Activated T-helper 2 cell treated with anti-CD3 and anti-CD28 coated beads, Interferon-gamma antibody, Interleukin-2, Interleukin-4, amounts not matched to agents 10 μg/mL and 5 μg/mL and 100 μg/mL, durations not matched to agents 14 hours and 24 hours and 36 hours (primary cell): Measurements from ENCODE around the gene WDR36. TPM values are rescaled to one million over a fixed set of nuclear protein-coding genes. Genes with fewer than 3 reads are reported as not detected.

Experiments used
- DNase-seq: peaks from one replicate; pipeline ENCODE4 v3.0.0; 2021; ENCODE audit warnings: low spot score
- H3K27ac Mint-ChIP-seq: one replicate; pipeline ENCODE4 v1.8.0; 2021; ENCODE audit warnings: mixed read lengths
- H3K27me3 Mint-ChIP-seq: one replicate; pipeline ENCODE4 v1.8.0; 2021; ENCODE audit warnings: low read depth, mixed read lengths
- H3K36me3 Mint-ChIP-seq: one replicate; pipeline ENCODE4 v1.8.0; 2021; ENCODE audit warnings: low read depth, mixed read lengths
- H3K4me1 Mint-ChIP-seq: one replicate; pipeline ENCODE4 v1.8.0; 2021; ENCODE audit warnings: low read depth, mixed read lengths
- H3K4me3 Mint-ChIP-seq: one replicate; pipeline ENCODE4 v1.8.0; 2021; ENCODE audit warnings: low read depth, mild to moderate bottlenecking, moderate library complexity, mixed read lengths
- H3K9me3 Mint-ChIP-seq: one replicate; pipeline ENCODE4 v1.8.0; 2021; ENCODE audit warnings: mixed read lengths
- intact Hi-C: fragments of 100-400 bp; cut with micrococcal nuclease; formaldehyde crosslinking; loops from one replicate; pipeline ENCODE4 v1.15.1; 2023
- total RNA-seq: library from RNA; stranded (reverse); gene quantifications from 2 replicates; pipeline ENCODE4 v1.2.3, GENCODE V29; 2022

Gene WDR36
- total RNA-seq, 1 donor from 2014 or later = 79.9 TPM

DNA sequence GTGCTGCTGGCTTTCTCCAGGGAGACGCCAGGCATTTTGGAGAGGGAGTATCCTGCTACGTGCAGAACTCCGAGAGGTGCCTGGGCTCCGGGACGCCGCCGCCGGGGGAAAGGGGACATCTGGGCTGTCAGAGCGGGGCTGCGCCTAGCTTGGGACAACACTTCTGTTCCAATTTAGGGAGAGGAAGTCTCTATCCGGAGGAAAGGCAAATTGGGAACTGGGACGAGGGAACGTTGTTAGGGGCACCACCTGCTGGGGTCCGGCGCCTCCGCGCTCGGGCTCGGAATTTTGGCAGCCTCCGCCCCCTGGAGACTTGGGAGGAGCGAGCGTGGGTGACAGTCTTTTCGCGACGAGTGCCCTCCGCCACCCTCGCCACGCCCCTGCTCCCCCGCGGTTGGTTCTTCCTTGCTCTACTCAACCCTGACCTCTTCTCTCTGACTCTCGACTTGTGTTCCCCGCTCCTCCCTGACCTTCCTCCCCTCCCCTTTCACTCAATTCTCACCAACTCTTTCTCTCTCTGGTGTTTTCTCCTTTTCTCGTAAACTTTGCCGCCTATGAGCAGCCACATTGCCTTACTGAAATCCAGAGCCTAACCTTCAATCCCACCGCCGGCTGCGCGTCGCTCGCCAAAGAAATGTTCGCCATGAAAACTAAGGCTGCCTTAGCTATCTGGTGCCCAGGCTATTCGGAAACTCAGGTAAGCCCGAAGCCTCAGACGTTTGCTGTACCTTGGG lies 19.0 kb upstream of the WDR36 start:
- Mint-ChIP-seq H3K9me3 (no peaks in the 10 kb centered on the region), H3K4me3 (peak overlapping the region; percentile 86), H3K27me3 (peaks cover 67% of the 10 kb centered on the region), H3K36me3 (no peaks in the 10 kb centered on the region), H3K27ac (no peak overlapping the region), H3K4me1 (peaks cover 33% of the 10 kb centered on the region)
- intact Hi-C loops = loop anchor here (2.0 kb wide), 1 partner anchor 20 kb away; the partner anchor contains the start of gene WDR36
- DNase-seq = peak; percentile 50

GRCh38 chr5:111074244-111074643 lies 17.9 kb upstream of the WDR36 start:
- Mint-ChIP-seq H3K9me3 (no peaks in the 10 kb centered on the region), H3K4me3 (peak overlapping the region; percentile 86), H3K27me3 (peaks cover 63% of the 10 kb centered on the region), H3K36me3 (no peaks in the 10 kb centered on the region), H3K27ac (no peak overlapping the region), H3K4me1 (peaks cover 33% of the 10 kb centered on the region)
- intact Hi-C loops = no loop called here
- DNase-seq = no peak

GRCh38 chr5:111075520-111075919 lies 16.6 kb upstream of the WDR36 start:
- no peaks in the 10 kb centered on the region for H3K36me3 Mint-ChIP-seq
- H3K4me1 Mint-ChIP-seq = peaks cover 32% of the 10 kb centered on the region
- no peak overlapping the region for H3K4me3 Mint-ChIP-seq
- no peak overlapping the region for H3K27ac Mint-ChIP-seq
- H3K9me3 Mint-ChIP-seq = no peaks in the 10 kb centered on the region
- no peak for DNase-seq
- peaks cover 58% of the 10 kb centered on the region for H3K27me3 Mint-ChIP-seq
- intact Hi-C loops = no loop called here

DNA sequence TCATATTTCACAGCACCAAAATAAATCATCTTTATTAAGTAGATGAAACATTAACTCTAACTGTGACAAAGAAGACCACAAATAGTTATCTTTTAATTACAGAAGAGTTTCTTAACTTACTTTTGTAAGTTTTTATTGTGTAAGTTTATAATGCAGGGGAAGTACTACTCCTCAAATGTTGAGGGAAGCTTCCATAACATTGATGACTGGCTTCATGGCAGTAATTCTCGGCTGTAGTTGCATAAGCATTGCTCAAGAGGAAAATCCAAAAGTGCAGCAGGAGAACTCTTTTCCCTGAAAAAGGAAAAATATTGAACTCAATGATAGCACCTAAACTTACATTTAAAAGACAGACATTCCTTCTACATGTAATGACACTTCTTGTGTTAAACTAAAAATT lies 16.1 kb upstream of the WDR36 start:
- no peaks in the 10 kb centered on the region for H3K36me3 Mint-ChIP-seq
- intact Hi-C loops = no loop called here
- DNase-seq = no peak
- H3K9me3 Mint-ChIP-seq = no peaks in the 10 kb centered on the region
- H3K27me3 Mint-ChIP-seq = peaks cover 54% of the 10 kb centered on the region
- no peak overlapping the region for H3K4me3 Mint-ChIP-seq
- peaks cover 26% of the 10 kb centered on the region for H3K4me1 Mint-ChIP-seq
- no peak overlapping the region for H3K27ac Mint-ChIP-seq

DNA sequence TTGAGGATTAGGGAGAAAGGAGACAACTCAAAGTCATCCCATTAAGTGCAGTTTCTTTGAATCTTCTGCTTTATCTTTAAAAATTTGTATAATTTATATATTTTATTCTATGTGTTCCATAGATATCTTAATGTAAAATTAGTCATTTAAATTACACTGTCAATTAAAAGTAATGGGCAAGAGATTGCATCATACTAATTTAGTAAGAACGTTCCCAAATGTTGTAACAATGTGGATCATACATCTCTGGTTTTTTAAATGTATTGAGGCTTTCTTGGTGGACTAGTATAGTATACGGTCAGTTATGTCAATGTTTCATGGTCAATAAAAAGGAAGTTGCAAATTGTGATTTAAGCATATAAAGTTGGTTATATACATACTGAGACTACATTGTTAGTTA lies 14.5 kb upstream of the WDR36 start:
- H3K4me1 Mint-ChIP-seq = peaks cover 18% of the 10 kb centered on the region
- no peak overlapping the region for H3K27ac Mint-ChIP-seq
- H3K27me3 Mint-ChIP-seq = peaks cover 49% of the 10 kb centered on the region
- H3K4me3 Mint-ChIP-seq = no peak overlapping the region
- DNase-seq = no peak
- H3K36me3 Mint-ChIP-seq = no peaks in the 10 kb centered on the region
- H3K9me3 Mint-ChIP-seq = no peaks in the 10 kb centered on the region
- intact Hi-C loops = no loop called here

DNA sequence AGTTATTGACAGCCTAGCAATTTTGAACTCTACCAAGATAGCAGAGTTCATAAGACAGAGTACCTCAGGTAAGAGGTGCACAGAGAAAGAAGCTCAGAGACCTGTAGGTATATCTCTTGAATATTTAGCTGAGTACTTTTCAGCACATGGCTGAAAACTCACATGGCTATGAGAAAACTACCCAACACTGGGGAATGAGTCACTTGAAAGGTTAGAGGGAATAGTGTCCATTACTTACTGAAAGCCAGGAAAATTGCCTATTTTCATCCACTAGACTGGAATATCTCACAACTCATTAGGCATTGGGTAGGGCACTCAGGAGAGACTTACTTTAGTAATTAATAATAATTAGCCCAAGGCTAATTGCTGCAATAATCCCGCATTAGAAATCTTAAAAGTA lies 12.3 kb upstream of the WDR36 start:
- Mint-ChIP-seq H3K4me3 (no peak overlapping the region), H3K27ac (no peak overlapping the region), H3K4me1 (peaks cover 5% of the 10 kb centered on the region), H3K36me3 (no peaks in the 10 kb centered on the region), H3K27me3 (peaks cover 43% of the 10 kb centered on the region), H3K9me3 (no peaks in the 10 kb centered on the region)
- no peak for DNase-seq
- intact Hi-C loops = no loop called here

DNA sequence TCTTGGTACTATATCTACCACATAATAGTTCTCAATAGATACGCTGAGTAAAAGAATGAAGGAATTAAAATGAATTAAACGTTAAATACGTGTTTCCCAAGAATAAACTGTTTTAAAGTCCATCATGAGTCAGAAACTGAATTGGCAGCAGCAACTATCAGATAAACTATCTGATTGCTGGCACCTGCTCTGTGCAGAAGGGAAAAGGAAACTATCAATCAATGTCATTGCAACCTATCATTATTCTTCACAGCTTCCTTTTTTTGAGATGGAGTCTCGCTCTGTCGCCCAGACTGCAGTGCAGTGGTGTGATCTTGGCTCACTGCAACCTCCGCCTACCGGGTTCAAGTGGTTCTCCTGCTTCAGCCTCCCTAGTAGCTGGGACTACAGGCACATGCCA lies 8.8 kb upstream of the WDR36 start:
- Mint-ChIP-seq H3K9me3 (no peaks in the 10 kb centered on the region), H3K36me3 (no peaks in the 10 kb centered on the region), H3K4me3 (no peak overlapping the region), H3K27ac (no peak overlapping the region), H3K27me3 (peaks cover 37% of the 10 kb centered on the region), H3K4me1 (no peaks in the 10 kb centered on the region)
- no peak for DNase-seq
- intact Hi-C loops = no loop called here

DNA sequence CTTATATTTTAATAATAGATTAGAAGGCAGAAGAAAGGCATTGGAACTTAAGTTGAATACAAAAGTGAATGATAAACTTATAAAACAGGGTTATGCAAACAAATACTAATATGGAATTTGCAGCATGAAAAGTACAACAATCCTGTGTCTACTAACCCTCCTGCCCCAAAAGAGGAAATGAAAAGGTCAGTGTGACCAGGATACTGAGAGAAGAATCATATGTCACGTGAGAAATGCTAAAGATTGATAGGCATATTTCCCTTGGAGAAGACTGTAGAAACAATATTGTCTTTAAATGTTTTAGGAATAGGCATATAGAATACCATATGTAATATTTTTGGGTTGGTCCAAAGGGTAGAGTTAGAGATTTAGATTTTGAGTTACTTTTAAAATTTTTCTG lies 3.8 kb downstream of the WDR36 start:
- intact Hi-C loops = no loop called here
- Mint-ChIP-seq H3K27me3 (no peaks in the 10 kb centered on the region), H3K27ac (no peak overlapping the region), H3K4me1 (peaks cover 35% of the 10 kb centered on the region), H3K4me3 (no peak overlapping the region), H3K9me3 (peaks cover 3% of the 10 kb centered on the region), H3K36me3 (peaks cover 60% of the 10 kb centered on the region)
- DNase-seq = no peak

GRCh38 chr5:111099058-111099778 lies 7.1 kb downstream of the WDR36 start:
- H3K27me3 Mint-ChIP-seq = no peaks in the 10 kb centered on the region
- no peak for DNase-seq
- H3K4me3 Mint-ChIP-seq = no peak overlapping the region
- intact Hi-C loops = no loop called here
- H3K36me3 Mint-ChIP-seq = peaks cover 71% of the 10 kb centered on the region
- H3K4me1 Mint-ChIP-seq = peaks cover 22% of the 10 kb centered on the region
- H3K9me3 Mint-ChIP-seq = no peaks in the 10 kb centered on the region
- H3K27ac Mint-ChIP-seq = no peak overlapping the region

- Mint-ChIP-seq H3K36me3 (peaks cover 78% of the 10 kb centered on the region), H3K27ac (peak overlapping the region; percentile 4), H3K4me3 (no peak overlapping the region), H3K9me3 (no peaks in the 10 kb centered on the region), H3K4me1 (peaks cover 9% of the 10 kb centered on the region), H3K27me3 (no peaks in the 10 kb centered on the region)
- intact Hi-C loops = no loop called here
- no peak for DNase-seq
These were observed 14.3 kb downstream of the WDR36 start for GRCh38 chr5:111106320-111106948.

- intact Hi-C loops = no loop called here
- no peaks in the 10 kb centered on the region for H3K9me3 Mint-ChIP-seq
- DNase-seq = no peak
- peaks cover 9% of the 10 kb centered on the region for H3K4me1 Mint-ChIP-seq
- H3K4me3 Mint-ChIP-seq = no peak overlapping the region
- no peak overlapping the region for H3K27ac Mint-ChIP-seq
- H3K27me3 Mint-ChIP-seq = no peaks in the 10 kb centered on the region
- peaks cover 79% of the 10 kb centered on the region for H3K36me3 Mint-ChIP-seq
These were observed 15.2 kb downstream of the WDR36 start for GRCh38 chr5:111107371-111107770.

DNA sequence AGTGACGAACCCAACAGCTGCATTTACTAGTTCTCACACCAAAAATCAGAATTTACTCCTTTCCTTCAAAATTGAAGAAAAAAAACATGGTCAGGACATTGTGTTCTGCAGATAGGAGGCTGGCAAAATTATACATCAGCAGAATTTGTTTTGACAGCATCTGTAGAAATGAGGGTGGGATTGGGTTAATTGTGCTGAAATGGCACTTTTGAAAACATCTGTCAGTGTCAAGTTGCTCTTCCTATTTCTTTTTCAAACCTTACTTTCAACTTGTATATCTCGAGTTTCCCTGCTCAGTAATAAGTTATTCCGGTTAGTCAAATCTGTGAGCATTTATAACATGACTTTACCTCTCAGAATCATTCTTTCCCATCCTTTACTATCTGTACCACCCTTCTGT lies 19.8 kb downstream of the WDR36 start:
- Mint-ChIP-seq H3K9me3 (no peaks in the 10 kb centered on the region), H3K36me3 (peaks cover 69% of the 10 kb centered on the region)
- intact Hi-C loops = no loop called here

GRCh38 chr5:111113678-111114077 lies 21.5 kb downstream of the WDR36 start:
- H3K9me3 Mint-ChIP-seq = no peaks in the 10 kb centered on the region
- intact Hi-C loops = no loop called here
- peaks cover 66% of the 10 kb centered on the region for H3K36me3 Mint-ChIP-seq
- H3K4me1 Mint-ChIP-seq = peaks cover 9% of the 10 kb centered on the region
- no peaks in the 10 kb centered on the region for H3K27me3 Mint-ChIP-seq
- no peak overlapping the region for H3K27ac Mint-ChIP-seq
- no peak for DNase-seq
- H3K4me3 Mint-ChIP-seq = no peak overlapping the region

More for the DNA sequence above, 19.8 kb downstream of the WDR36 start:
- H3K27ac Mint-ChIP-seq = no peak overlapping the region
- DNase-seq = no peak
- no peaks in the 10 kb centered on the region for H3K27me3 Mint-ChIP-seq
- H3K4me3 Mint-ChIP-seq = no peak overlapping the region
- peaks cover 9% of the 10 kb centered on the region for H3K4me1 Mint-ChIP-seq
